NCI-H526 (cell line): ENCODE measurements around the gene DSPP.

Experiments
- DNase-seq, 2 experiments: peaks; one replicate each; lab custom pipeline; 2025; lab: John Stamatoyannopoulos, UW

The DSPP gene

GRCh38 chr4:87631668-87632067, 23.3 kb downstream of the DSPP start:
- no peak for DNase-seq

DNA sequence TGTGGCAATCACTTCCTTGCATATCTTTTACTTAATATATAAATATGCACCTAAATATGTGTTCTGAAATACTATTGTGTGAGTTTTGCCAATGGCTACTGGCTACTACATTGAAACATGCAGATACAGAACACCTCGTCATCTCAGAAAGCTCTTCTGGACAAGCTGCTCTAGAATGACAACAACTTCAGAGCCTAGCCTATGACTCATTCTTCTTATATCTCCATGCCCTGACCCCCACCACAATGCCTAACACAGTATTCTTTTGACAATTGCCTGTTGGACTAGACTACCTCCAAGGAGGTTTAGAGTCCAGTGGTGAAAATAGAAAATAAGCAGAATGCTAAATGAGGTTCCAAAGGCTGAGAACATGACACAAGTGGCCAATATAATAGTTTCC, 24.1 kb downstream of the DSPP start:
- DNase-seq: no peak

GRCh38 chr4:87633243-87633642, 24.9 kb downstream of the DSPP start:
- no peak for DNase-seq

- DNase-seq: no peak
Measured at GRCh38 chr4:87644286-87644685, 36.0 kb downstream of the DSPP start.

DNA sequence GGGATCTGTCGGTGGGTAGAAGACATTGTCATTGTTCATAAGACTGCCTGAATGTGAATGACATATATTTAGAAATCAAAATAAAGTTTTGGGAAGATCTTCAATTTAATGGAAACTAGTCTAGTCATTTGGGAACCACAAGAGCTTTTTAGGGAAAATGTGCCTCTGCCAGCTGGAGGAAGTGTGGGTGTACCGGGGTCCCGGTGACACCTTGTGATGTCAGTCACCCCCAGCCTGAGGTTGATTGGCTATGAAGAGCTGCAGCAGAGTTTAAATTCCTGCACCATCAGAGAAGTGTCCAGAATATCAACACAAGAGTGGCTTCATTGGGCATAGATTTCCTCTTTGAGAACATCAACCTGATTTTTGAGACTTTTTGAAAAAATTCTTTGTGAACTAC, 41.7 kb downstream of the DSPP start, which contains the start of gene DMP1:
Gene DMP1 (plus strand): TSS at position 301 of the 400 bp plus-strand sequence. CDS start 6,213 bp downstream, outside the sequence.
- no peak for DNase-seq

DNA sequence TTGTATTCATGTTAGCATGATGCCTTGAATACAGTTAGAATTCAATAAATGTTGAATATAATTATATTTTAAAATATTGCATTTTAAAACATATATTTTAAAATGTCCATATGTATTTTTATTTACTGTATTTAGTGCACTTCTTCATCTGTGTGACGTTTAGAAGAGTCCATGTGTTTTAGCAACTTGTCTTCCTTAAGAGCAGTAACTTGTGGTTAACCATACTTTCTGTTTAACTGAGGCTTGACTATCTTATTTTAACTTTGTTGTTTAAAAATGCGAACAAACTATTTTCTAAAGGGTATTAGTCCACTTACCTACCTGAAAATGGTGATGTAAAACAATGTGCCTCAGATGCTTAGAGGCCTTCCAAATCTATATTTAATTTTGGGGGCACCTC, 42.6 kb downstream of the DSPP start:
- no peak for DNase-seq

GRCh38 chr4:87651941-87652340, 43.6 kb downstream of the DSPP start:
- no peak for DNase-seq

- no peak for DNase-seq
Measured at GRCh38 chr4:87654487-87655044, 46.2 kb downstream of the DSPP start.

DNA sequence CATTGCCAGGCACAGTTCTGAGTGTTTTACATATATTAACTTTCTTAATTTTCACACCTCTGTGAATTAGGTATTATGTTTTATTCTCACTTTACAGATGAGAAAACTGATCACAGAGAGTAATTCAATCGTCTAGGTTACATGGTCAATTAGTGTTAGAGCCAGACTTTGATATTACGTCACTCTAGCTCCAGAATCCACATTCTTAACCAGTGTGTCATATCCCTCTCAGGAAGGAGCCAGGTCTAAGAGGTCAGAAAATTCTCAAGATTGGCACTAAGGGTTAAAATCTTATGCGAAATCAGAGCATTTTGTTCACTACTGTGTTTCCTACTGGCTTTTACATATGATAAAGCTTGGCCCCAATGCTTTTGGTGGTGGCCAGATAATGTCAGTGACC, 49.2 kb downstream of the DSPP start:
- no peak for DNase-seq

DNA sequence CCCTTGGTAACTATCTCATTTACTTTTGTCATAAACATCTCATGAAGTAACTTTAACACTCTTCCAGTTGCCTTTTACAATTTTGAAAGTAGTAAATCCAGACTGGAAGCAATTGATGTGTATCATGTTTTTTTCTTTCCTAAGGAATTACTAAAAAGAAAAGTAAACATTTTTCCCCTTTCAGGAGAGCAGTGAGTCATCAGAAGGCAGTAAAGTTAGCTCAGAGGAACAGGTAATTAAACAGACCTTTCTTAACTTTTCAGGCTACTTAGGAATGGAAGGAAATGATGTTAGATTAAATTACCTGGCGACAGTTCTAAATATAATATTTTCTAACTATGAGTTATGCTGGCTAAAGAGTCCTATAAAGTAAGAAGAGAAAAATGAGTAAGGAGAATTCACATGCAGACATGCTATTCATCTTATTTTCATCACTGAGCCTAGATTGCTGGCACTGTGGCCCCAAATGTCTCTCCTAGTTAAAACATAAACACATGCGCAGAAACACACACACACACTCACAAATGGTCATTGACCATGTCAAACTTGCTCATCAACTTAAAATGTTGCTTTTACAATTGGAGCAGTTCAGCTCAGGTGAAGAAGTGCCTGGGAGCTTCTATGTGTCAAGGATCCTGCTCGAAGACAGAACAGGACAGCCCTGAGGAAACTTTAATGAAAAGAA, 51.1 kb downstream of the DSPP start:
- DNase-seq: no peak

DNA sequence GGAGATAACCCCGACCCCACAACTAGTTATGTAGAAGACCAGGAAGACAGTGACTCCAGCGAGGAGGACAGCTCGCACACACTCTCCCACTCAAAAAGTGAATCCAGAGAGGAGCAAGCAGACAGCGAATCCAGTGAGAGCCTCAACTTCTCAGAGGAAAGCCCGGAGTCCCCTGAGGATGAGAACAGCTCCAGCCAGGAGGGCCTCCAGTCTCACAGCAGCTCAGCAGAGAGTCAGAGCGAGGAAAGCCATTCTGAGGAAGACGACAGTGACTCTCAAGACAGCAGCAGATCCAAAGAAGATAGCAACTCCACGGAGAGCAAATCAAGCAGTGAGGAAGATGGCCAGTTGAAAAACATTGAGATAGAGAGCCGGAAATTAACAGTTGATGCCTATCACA, 54.5 kb downstream of the DSPP start:
- no peak for DNase-seq
